ENCODE measurements around the gene ZNF133. TPM values are rescaled to one million over a fixed set of nuclear protein-coding genes. Genes with fewer than 3 reads are reported as not detected.

ZNF133 gene
- total RNA-seq, 4 donors from 2014 or later = 12.7 to 24.3 (median 17.5) TPM

- Histone ChIP-seq H3K27me3 (no peaks in the 10 kb centered on the region), H3K4me3 (no peak overlapping the region), H3K36me3 (no peaks in the 10 kb centered on the region), H3K27ac (no peak overlapping the region), H3K9me3 (no peaks in the 10 kb centered on the region), H3K4me1 (no peaks in the 10 kb centered on the region)
- no peak for DNase-seq
- in situ Hi-C loops (cut with MboI; ENCODE audit: low pct_ligation_motif_present in 1 of 4, low pct_unique_long_range_greater_than_20kb in 1 of 4, low sequenced_read_pairs in 3 of 4) = no loop called here
- intact Hi-C loops (cut with DNase I; ENCODE audit: low total_unique reads) = no loop called here
- 69 to 83% methylated on average over 2 of the region's 2 CpGs for WGBS, 2 donors (ENCODE audit: low coverage in 1 of 2)
- no peak for TF ChIP-seq CTCF (IDR thresholded peaks at IDR 0.05)
- no peak for TF ChIP-seq EP300 (IDR thresholded peaks at IDR 0.05; ENCODE audit: low read depth)
- no peak for TF ChIP-seq POLR2AphosphoS5 (IDR thresholded peaks at IDR 0.05)
- TF ChIP-seq POLR2A (IDR thresholded peaks at IDR 0.05) = no peak
Observed at GRCh38 chr20:18364768-18365167, 76.4 kb downstream of the ZNF133 start.

Small RNA genes within 50 kb of the gene (small RNA-seq; reads per million reads assigned to genes)
- gene RN7SL14P = 0 reads per million in 4 donors
- 0.24 to 0.83 (median 0.39) reads per million in 4 donors for gene RNU2-56P

Other genes starting within 250 kb of the ZNF133 start
- gene OVOL2, start 230.6 kb upstream of the ZNF133 start, total RNA-seq = 10 to 100 TPM; 28.4 to 87.6 (median 48.3) TPM
- 10 to 100 TPM; 17.3 to 58.0 (median 24.0) TPM for gene KAT14, start 150.7 kb upstream of the ZNF133 start, total RNA-seq
- 10 to 100 TPM in 2 of 4 donors, 1 to 10 TPM in 2; 2.8 to 17.7 (median 11.2) TPM for gene PET117, start 150.7 kb upstream of the ZNF133 start, total RNA-seq
- gene DZANK1, start 178.5 kb downstream of the ZNF133 start, total RNA-seq = 1 to 10 TPM; 1.2 to 3.8 (median 1.8) TPM
- gene POLR3F, start 178.9 kb downstream of the ZNF133 start, total RNA-seq = 10 to 100 TPM in 1 of 4 donors, 1 to 10 TPM in 3; 1.9 to 37.2 (median 6.3) TPM
- gene RBBP9, start 208.7 kb downstream of the ZNF133 start, total RNA-seq = 10 to 100 TPM in 2 of 4 donors, 1 to 10 TPM in 1, under 1 TPM in 1; 0.40 to 11.7 (median 6.0) TPM
- gene SEC23B, start 219.4 kb downstream of the ZNF133 start, total RNA-seq = 10 to 100 TPM; 16.8 to 38.0 (median 30.9) TPM

Data from transverse colon (tissue), 4 donors.